Heart left ventricle (tissue), 16 donors: ENCODE results near the gene DYSF. TPM values are rescaled to one million over a fixed set of nuclear protein-coding genes. Genes with fewer than 3 reads are reported as not detected.

ENCODE experiments used
- ATAC-seq, 4 donors: fragments of 200-7000 bp; cut with Tn5 transposase; one replicate each; pipeline ENCODE4 v1.9.1; 2020 to 2022; ENCODE audit warnings: moderate library complexity in 4 of 4, mild to moderate bottlenecking in 3 of 4, moderate number of reproducible peaks in 1 of 4
- DNase-seq, 5 donors: peaks; one replicate each; pipeline ENCODE4 v3.0.0-alpha.2; 2020
- H3K27ac ChIP-seq, 12 donors: fragments of 200-600 bp; sonication (generic) in 4 of 12; one replicate each; pipeline versions ENCODE4 v1.5.0 to v1.8.0; 2016 to 2022; ENCODE audit warnings: mild to moderate bottlenecking in 2 of 12
- H3K27me3 ChIP-seq, 9 donors: fragments of 200-600 bp; sonication (generic) in 2 of 9; one replicate each; pipeline versions ENCODE4 v1.5.1 to v1.8.0; 2016 to 2022; ENCODE audit warnings: mild to moderate bottlenecking in 3 of 9
- H3K36me3 ChIP-seq, 9 donors: fragments of 200-600 bp; sonication (generic) in 2 of 9; one replicate each; pipeline versions ENCODE4 v1.5.0 to v1.8.0; 2018 to 2022; ENCODE audit warnings: mild to moderate bottlenecking in 2 of 9
- H3K4me1 ChIP-seq, 12 donors: fragments of 200-600 bp; sonication (generic) in 4 of 12; one replicate each; pipeline versions ENCODE4 v1.5.0 to v1.8.0; 2016 to 2022; ENCODE audit warnings: mild to moderate bottlenecking in 3 of 12
- H3K4me3 ChIP-seq, 12 donors: fragments of 200-600 bp; sonication (generic) in 4 of 12; one replicate each; pipeline versions ENCODE4 v1.5.0 to v1.8.0; 2017 to 2022; ENCODE audit warnings: mild to moderate bottlenecking in 9 of 12, moderate library complexity in 4 of 12
- H3K9me3 ChIP-seq, 12 donors: fragments of 200-600 bp; sonication (generic) in 4 of 12; one replicate each; pipeline versions ENCODE4 v1.5.0 to v1.8.0; 2016 to 2022; ENCODE audit warnings: mild to moderate bottlenecking in 1 of 12
- POLR2A ChIP-seq, 2 donors: fragments of 450-650 bp; IDR thresholded peaks; one replicate each; pipeline ENCODE4 v1.6.1; 2017; ENCODE audit warnings: antibody characterized with exemption in 2 of 2, mild to moderate bottlenecking in 2 of 2, moderate library complexity in 2 of 2
- WGBS, 4 donors: extraction: QIAGEN DNeasy Blood & Tissue Kit in 2 of 4; methylation state at CpG; one replicate each; pipeline versions ENCODE4 v1.1.5 to v1.1.7; 2013 to 2018; 5-methylcytosine and 5-hydroxymethylcytosine counted together
- intact Hi-C, 10 donors: fragments of 100-400 bp; cut with DNase I; formaldehyde crosslinking; loops; one replicate each; pipeline versions ENCODE4 v1.11.1 to v1.14.2; 2022
- polyA plus RNA-seq, 2 donors: library from polyadenylated mRNA; stranded (reverse); fragments of 200-250 nt; gene quantifications; one replicate each; pipeline ENCODE4 v1.2.3, GENCODE V29; 2013
- total RNA-seq, 9 donors: library from RNA; depleted of rRNA in 2 of 9; stranded (reverse); fragments of >200 nt in 2 of 9; fragmentation: NEBNext Ultra II Directional in 3 of 9; extraction: Animal tissue kit (Norgen Biotek cat#: 25700) in 3 of 9; gene quantifications; one replicate each; pipeline versions ENCODE4 v1.1.0 to v1.2.4, GENCODE V29; 2016 to 2023
- TF ChIP-seq, protein P1 (sequence below), 12 donors: fragments of 200-600 bp; sonication (generic) in 4 of 12; IDR thresholded peaks; one replicate each; pipeline versions ENCODE4 v1.5.0 to v1.8.0; 2018 to 2022; ENCODE audit warnings: antibody characterized with exemption in 12 of 12, mild to moderate bottlenecking in 5 of 12
- donor health status: ischemic (EF 13 %, LVEDD 7.1; RV severe dilation, severe dysfunction).
- donor health status: healthy with polysubstance abuse.
- donor health status: DM: no; HTN: yes; CAD: no.
- donor health status: DM: no; HTN: no; CAD: no.
- donor health status: ischemic (EF 25% LVEDD 6.9; RV normal size, moderate dysfunction).
- donor health status: ischemic (EF 25% LVEDD 5.7; RV mildly dilated, moderate dysfunction).
- donor health status: healthy.
- donor health status: DM: yes; HTN: yes; CAD: no.
- donor health status: ischemic (EF 35%, LVEDD 5.7; RV mildly dilated, moderate dysfunction).
- donor health status: nonischemic (EF 11% LVEDD 7.7; RV severe dilation, severe dysfunction).
- donor health status: DM: yes; HTN: yes; CAD: no.
- donor health status: PGD.
- donor health status: ischemic (EF 29% LVEDD 5.4; RV normal size, mild dysfunction).
- donor health status: nonischemic (EF 23%, LVEDD 6.1; RV moderate dilation, normal function).

Gene DYSF
- total and polyA plus RNA-seq, 11 donors = 25.5 to 99.9 (median 78.6) TPM

- Histone ChIP-seq H3K27ac (peak overlapping the region; percentile 31 to 98 (median 87)), H3K4me3 (no peak overlapping the region), H3K27me3 (no peaks in the 10 kb centered on the region), H3K4me1 (peaks cover 0 to 70% (median 40%) of the 10 kb centered on the region in 12 donors), H3K36me3 (no peaks in the 10 kb centered on the region), H3K9me3 (no peaks in the 10 kb centered on the region)
- DNase-seq = peak; percentile 80 to 93 (median 83)
- WGBS, 4 donors = 42 to 50% (median 46%) methylated on average over 15 to 21 of the region's 21 CpGs
- ATAC-seq = peak; percentile 88 to 92 (median 92)
- intact Hi-C loops = loop anchor here in 2 of 10 donors (5.0 to 10.0 kb wide), 2 partner anchors 54 to 86 kb away; no protein-coding TSS in a partner anchor
- peak in 1 of 2 donors; percentile 26 for TF ChIP-seq POLR2A (IDR thresholded peaks at IDR 0.05)
- TF ChIP-seq, protein P1, sequence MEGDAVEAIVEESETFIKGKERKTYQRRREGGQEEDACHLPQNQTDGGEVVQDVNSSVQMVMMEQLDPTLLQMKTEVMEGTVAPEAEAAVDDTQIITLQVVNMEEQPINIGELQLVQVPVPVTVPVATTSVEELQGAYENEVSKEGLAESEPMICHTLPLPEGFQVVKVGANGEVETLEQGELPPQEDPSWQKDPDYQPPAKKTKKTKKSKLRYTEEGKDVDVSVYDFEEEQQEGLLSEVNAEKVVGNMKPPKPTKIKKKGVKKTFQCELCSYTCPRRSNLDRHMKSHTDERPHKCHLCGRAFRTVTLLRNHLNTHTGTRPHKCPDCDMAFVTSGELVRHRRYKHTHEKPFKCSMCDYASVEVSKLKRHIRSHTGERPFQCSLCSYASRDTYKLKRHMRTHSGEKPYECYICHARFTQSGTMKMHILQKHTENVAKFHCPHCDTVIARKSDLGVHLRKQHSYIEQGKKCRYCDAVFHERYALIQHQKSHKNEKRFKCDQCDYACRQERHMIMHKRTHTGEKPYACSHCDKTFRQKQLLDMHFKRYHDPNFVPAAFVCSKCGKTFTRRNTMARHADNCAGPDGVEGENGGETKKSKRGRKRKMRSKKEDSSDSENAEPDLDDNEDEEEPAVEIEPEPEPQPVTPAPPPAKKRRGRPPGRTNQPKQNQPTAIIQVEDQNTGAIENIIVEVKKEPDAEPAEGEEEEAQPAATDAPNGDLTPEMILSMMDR (IDR thresholded peaks at IDR 0.05) = no peak
These were observed 247.5 kb downstream of the DYSF start for GRCh38 chr2:71700658-71701397.

DNA sequence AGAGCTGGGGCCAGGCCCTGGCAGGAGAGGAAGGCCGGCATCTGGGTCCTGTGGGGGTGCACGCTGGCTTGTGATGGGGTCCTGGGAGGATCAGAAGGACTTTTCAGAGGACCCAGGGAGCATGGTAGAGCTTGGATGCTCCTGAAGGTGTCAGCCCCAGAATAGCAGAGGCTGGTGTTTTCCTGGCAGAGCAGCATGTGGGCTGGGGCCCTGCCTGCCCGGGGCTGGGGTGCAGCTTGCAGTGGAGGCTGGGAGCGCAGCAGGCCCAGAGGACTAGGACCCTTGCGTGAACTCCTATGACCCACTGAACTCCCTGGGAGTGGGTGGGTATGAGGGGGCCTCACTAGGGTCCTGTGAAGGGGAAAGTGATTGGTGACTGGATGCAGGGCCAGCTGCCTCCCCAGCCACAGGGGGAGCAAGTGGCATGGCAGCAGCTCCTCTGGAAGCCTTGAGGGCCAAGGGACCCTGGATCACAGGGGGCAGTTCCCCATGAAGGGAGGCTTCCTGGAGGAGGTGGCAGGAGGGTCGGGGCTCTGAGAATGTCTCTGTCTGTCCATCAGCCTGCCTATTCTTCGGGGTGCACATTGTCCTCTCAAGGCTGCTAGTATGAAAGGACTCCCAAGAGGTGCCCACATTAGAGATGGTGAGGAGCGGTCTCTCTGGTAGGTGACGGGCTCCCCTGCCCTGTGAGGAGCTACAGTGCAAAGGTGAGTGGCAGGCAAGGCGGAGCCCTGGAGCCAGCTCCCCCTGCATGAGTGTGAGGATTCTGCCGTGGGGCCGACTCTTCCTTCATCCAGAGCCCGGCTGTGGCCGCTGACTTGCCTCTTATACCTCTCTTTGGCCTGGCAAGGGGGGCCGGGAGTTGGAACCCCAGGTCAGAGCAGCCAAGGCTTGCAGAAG, 249.0 kb downstream of the DYSF start:
- H3K9me3 ChIP-seq = no peaks in the 10 kb centered on the region
- WGBS, 4 donors = 85 to 93% (median 89%) methylated on average over 12 to 15 of the region's 15 CpGs
- H3K36me3 ChIP-seq = no peaks in the 10 kb centered on the region
- TF ChIP-seq POLR2A (IDR thresholded peaks at IDR 0.05) = no peak
- TF ChIP-seq, protein P1 (IDR thresholded peaks at IDR 0.05) = no peak
- H3K27ac ChIP-seq = peak overlapping the region in 8 of 12 donors; percentile 83 to 98 (median 88)
- no peaks in the 10 kb centered on the region for H3K27me3 ChIP-seq
- intact Hi-C loops = loop anchor here in 2 of 10 donors (5.0 to 10.0 kb wide), 2 partner anchors 55 to 88 kb away; no protein-coding TSS in a partner anchor
- DNase-seq (no peak), ATAC-seq (no peak)
- H3K4me1 ChIP-seq = peaks cover 0 to 78% (median 45%) of the 10 kb centered on the region in 12 donors
- no peak overlapping the region for H3K4me3 ChIP-seq

DNA sequence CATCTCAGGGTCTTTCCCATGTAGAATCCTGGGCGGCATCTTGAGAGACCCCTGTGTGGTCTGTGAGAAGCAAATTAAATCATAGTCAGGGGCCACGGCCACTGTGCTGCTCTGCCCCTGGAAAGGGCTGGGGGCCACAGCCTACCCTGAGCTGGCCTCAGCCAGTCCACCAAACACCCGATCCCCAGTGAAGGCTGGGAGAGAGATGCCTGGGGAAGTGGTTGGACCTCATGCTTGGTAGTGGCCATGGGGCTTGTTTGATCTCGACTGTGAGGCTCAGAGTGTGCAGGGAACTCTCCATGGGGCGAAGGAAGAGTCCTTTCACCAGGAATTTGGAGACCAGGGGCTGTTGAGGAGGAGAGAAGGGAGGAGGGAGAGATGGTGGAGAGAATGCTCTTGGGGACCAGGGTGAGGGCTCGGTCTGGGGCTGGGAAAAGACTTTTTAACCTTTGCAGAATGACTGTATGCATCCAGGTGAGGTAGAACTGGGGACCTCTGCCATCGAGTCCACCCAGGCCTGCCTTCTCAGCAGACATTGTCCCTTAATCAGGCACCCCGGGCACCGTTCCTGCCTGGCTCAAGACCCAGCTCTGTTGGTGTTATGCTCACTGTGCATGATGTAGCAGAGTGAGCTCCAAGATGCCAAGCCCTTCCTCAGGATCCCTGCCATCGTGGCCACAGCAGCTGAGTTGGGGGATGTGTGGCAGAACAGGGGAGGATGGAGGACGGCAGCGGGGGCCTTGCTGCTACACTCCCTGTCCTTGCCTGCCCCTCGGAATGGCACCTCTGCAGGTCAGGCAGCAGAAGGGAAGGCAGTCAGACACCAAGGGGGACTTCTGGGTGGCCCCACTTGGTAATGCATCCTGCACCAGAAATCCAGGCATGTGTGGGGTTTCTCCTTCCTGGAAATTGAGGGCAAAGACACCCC, 249.9 kb downstream of the DYSF start:
- H3K4me1 ChIP-seq = peaks cover 0 to 80% (median 45%) of the 10 kb centered on the region in 12 donors
- H3K9me3 ChIP-seq = no peaks in the 10 kb centered on the region
- ATAC-seq (no peak), DNase-seq (no peak)
- 80 to 87% (median 82%) methylated on average over 12 to 13 of the region's 13 CpGs for WGBS, 4 donors
- no peak overlapping the region for H3K27ac ChIP-seq
- no peak for TF ChIP-seq POLR2A (IDR thresholded peaks at IDR 0.05)
- TF ChIP-seq, protein P1 (IDR thresholded peaks at IDR 0.05) = no peak
- H3K4me3 ChIP-seq = no peak overlapping the region
- no peaks in the 10 kb centered on the region for H3K36me3 ChIP-seq
- intact Hi-C loops = loop anchor here in 2 of 10 donors (5.0 to 10.0 kb wide), 2 partner anchors 56 to 88 kb away; no protein-coding TSS in a partner anchor
- no peaks in the 10 kb centered on the region for H3K27me3 ChIP-seq
